GM12874 (cell line): ENCODE results near the gene CCL23.

Experiments
- CTCF ChIP-seq: IDR thresholded peaks from 2 replicates; pipeline ENCODE4 v1.5.1; 2011; ENCODE audit warnings: low read depth, mild to moderate bottlenecking, control low read depth, low read length, moderate library complexity; ENCODE audit not compliant: insufficient read depth

The CCL23 gene

GRCh38 chr17:36055171-36055570 is 37.4 kb upstream of the CCL23 start:
- TF ChIP-seq CTCF, result no peak

DNA sequence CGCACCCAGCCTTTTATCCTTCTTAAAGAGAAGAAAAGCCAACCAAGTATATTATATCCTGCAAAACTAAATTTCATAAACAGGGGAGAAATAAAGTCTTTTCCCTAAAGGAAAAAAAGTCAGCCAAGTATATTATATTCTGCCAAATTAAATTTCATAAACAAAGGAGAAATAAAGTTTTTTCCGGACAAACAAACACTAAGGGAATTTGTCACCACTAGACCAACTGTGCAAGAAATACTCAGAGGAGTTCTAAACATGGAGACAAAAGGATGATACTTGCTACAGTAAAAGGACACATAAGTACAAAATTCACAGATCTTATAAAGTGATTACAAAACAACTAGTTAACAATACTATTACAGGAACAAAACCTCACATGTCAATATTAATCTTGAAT is 31.9 kb upstream of the CCL23 start:
- no peak for TF ChIP-seq CTCF

DNA sequence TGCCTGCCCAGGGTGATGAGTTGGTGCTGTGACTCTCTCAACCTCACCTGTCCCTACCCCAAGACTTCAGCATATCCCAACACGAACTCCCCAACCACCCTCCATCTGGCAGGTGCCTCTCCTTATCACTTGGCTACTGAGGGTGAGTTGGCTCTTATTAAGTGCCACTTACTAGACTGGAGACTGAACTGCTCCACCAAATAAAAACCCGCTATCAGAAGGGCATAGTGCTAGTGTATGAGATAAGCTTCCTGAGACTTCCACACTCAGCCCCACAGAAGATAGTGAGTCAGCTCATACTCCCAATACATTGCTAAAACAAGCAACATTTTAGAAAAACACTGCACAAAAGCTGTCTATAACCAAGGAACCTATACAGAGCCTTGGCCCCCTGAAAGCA is 30.3 kb upstream of the CCL23 start:
- no peak for TF ChIP-seq CTCF

GRCh38 chr17:36036235-36036634 is 18.5 kb upstream of the CCL23 start:
- no peak for TF ChIP-seq CTCF

DNA sequence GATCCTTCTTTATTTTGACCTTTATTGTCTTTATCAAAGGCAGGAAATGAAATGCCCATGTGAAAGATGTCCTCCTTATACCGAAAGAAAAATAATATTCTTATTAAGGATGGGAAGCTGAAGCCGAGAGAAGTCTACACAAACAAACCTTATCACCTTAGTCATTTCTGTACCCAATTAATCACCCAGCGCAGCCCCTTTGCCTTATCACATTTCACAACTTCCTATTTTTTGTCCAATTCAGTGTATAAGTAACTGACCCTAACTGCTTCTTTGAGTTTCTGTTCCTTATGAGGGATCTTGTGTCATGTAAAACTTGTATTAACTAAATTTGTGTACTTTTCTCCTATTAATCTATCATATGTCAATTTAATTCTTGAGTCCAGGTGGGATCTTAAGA is 16.4 kb upstream of the CCL23 start:
- no peak for TF ChIP-seq CTCF

DNA sequence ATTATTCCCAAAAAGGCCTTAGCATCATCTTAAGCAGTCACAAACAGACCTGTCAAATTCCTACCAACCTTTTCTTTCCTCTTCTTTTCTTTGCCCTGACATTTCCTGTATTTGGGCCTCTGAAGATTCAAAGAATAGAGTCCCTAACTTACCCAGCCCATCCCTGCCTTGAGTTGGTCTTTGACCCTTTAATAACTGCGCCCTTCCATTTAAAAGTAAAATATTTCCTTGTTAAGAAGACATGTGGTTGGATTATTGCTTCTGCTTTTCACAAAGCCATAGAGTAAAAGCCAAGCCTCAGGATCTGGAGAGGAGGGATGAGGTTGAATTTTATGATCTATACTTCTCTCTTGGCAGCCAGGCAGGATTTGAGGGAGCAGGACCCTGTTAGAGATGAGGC is 13.2 kb upstream of the CCL23 start:
- TF ChIP-seq CTCF, result no peak

DNA sequence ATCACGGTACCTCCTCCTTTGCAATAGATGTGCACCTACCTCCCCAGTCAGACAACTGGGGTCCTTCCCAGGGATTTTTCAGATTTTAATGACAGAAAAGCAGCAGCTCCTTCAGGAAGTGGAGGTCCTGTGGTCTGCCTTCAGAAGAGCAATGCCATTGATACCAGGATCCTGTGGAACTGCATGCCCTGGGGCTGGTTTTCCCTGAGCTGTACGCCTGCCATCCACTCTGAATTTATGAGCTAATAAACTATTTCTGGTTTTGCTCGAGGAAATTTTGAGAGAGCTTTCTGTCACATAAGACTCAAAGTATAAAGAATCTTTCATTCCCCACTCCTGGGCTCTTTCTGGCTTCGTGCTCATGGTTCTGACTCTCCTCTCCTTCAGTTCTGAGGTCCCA is 10.0 kb upstream of the CCL23 start:
- no peak for TF ChIP-seq CTCF

DNA sequence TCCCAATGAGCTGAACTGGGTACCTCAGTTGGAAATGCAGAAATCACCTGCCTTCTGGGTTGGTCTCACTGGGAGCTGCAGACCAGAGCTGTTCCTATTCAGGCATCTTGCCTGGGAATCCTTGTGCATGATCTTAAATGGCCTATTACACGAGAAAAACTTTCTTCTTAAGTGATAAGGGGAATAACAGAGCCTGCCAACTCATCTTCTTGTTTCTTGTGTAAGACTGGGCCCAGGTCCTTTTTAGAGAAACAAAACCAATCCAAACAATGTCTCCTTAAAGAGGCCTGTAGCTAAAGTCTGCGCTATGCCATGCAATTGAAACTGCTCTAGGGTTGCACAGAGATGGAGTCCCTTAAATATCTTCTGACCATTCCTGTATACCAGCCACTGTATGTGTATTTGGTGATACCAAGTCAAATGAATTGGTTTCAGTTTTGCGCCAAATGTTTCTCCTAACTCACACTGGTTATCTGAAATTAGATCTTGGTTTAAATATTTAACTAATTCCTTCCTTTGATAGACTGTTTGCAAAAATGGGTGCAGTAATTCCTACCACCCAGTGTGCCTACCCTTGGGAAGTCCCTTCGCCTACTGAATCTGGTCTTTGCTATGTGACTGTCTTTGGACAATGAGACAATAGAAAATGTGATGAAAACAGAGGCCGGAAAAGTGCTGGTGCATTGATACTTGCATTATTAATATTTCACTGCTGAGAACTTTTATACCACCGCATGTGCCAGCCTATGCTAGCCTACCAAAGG is 6.5 kb upstream of the CCL23 start:
- TF ChIP-seq CTCF, result no peak
